Brain microvascular endothelial cell (primary cell): ENCODE data around the gene TJP3.

Source experiments
- DNase-seq: peaks from one replicate; pipeline ENCODE4 v3.0.0-alpha.2; 2020
- H3K27ac ChIP-seq: fragments of 250-450 bp; sonication (Bioruptor Pico); 2 replicates; pipeline ENCODE4 v1.5.1; 2020; ENCODE audit warnings: mild to moderate bottlenecking, moderate library complexity
- H3K27me3 ChIP-seq: fragments of 250-450 bp; sonication (Bioruptor Pico); replicated peaks from 2 replicates; pipeline ENCODE4 v1.5.1; 2020; ENCODE audit warnings: mild to moderate bottlenecking
- H3K36me3 ChIP-seq: fragments of 250-450 bp; sonication (Bioruptor Pico); replicated peaks from 2 replicates; pipeline ENCODE4 v1.5.1; 2020; ENCODE audit warnings: mild to moderate bottlenecking
- H3K4me3 ChIP-seq: 2 replicates; pipeline ENCODE4 v1.5.1; 2011; ENCODE audit warnings: low read depth, mild to moderate bottlenecking, control low read depth, low read length, moderate library complexity
- in situ Hi-C: cut with HindIII; loops from 2 replicates; pipeline ENCODE4 v1.10.0; 2017; ENCODE audit warnings: low sequenced_read_pairs, low pct_ligation_motif_present
- TF ChIP-seq, protein P1 (sequence below): IDR thresholded peaks from 2 replicates; pipeline ENCODE4 v1.5.1; 2011; ENCODE audit warnings: low read depth, mild to moderate bottlenecking, moderate library complexity, low read length, control low read depth, inconsistent platforms; ENCODE audit errors: missing control alignments

TJP3 gene

DNA sequence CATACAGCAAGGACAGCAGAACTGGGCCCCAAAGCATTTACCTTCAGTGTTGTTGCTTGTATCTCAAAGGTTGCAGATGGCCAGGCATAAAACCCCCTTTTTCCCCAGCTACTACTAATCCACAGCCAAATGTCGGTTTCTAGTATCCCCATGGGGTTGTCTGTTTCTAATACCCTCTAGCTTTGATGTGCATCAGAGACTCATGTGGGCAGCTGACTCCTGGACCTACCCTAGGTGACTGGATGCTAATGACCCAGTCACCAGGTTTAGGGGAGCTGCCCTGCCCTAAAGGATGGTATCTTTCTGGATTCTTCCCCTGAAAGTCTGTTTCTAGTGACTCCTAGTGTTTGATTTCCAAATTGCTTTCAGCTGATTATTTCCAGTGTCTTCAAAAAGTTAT is 23.9 kb downstream of the TJP3 start:
- no peak for DNase-seq
- TF ChIP-seq, protein P1, sequence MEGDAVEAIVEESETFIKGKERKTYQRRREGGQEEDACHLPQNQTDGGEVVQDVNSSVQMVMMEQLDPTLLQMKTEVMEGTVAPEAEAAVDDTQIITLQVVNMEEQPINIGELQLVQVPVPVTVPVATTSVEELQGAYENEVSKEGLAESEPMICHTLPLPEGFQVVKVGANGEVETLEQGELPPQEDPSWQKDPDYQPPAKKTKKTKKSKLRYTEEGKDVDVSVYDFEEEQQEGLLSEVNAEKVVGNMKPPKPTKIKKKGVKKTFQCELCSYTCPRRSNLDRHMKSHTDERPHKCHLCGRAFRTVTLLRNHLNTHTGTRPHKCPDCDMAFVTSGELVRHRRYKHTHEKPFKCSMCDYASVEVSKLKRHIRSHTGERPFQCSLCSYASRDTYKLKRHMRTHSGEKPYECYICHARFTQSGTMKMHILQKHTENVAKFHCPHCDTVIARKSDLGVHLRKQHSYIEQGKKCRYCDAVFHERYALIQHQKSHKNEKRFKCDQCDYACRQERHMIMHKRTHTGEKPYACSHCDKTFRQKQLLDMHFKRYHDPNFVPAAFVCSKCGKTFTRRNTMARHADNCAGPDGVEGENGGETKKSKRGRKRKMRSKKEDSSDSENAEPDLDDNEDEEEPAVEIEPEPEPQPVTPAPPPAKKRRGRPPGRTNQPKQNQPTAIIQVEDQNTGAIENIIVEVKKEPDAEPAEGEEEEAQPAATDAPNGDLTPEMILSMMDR: no peak
- no peak overlapping the region for H3K27ac ChIP-seq
- in situ Hi-C loops: no loop called here
- no peaks in the 10 kb centered on the region for H3K27me3 ChIP-seq
- no peak overlapping the region for H3K4me3 ChIP-seq
- no peaks in the 10 kb centered on the region for H3K36me3 ChIP-seq

DNA sequence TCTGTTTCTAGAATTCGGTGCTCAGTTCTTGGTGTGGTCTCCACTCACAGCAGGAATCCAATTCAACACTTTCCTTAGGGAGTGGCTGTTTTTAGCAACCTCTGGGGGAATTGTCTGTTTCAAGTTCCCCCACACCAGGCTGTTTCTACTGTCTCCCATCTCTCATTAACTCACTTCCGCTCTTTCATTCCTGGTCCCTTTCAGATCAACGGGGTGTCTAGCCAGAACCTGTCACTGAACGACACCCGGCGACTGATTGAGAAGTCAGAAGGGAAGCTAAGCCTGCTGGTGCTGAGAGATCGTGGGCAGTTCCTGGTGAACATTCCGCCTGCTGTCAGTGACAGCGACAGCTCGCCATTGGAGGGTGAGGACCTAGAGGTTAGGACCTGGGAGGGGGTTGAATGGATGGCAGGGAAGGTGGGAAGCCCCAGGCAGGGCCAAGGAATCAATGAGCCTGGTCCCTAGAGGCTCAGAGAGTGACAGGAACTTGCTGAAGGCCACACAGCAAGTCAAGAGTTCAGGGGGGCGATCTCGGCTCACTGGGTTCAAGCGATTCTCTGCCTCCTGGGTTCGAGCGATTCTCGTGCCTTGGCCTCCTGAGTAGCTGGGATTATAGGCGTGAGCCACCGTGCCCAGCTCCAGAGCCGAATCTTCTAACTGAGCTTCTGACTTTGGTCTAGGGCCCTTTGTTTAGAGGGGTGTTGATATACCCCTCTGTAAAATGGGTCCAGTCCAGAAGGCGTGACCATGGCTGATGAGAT is 25.5 kb downstream of the TJP3 start:
- H3K27ac ChIP-seq: no peak overlapping the region
- no peak for DNase-seq
- in situ Hi-C loops: no loop called here
- TF ChIP-seq, protein P1: no peak
- H3K4me3 ChIP-seq: no peak overlapping the region
- no peaks in the 10 kb centered on the region for H3K27me3 ChIP-seq
- no peaks in the 10 kb centered on the region for H3K36me3 ChIP-seq

DNA sequence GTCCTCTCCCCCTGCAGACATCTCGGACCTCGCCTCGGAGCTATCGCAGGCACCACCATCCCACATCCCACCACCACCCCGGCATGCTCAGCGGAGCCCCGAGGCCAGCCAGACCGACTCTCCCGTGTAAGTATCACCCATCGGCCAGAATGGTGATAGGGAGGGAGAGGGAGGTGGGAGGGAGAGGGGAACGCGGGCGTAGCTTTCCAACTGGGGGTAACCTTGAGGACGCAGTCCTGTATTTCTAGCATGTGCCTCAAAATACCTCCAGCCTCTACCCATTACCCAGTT is 26.1 kb downstream of the TJP3 start:
- no peaks in the 10 kb centered on the region for H3K27me3 ChIP-seq
- no peaks in the 10 kb centered on the region for H3K36me3 ChIP-seq
- H3K4me3 ChIP-seq: no peak overlapping the region
- no peak for DNase-seq
- TF ChIP-seq, protein P1: no peak
- in situ Hi-C loops: no loop called here
- no peak overlapping the region for H3K27ac ChIP-seq

DNA sequence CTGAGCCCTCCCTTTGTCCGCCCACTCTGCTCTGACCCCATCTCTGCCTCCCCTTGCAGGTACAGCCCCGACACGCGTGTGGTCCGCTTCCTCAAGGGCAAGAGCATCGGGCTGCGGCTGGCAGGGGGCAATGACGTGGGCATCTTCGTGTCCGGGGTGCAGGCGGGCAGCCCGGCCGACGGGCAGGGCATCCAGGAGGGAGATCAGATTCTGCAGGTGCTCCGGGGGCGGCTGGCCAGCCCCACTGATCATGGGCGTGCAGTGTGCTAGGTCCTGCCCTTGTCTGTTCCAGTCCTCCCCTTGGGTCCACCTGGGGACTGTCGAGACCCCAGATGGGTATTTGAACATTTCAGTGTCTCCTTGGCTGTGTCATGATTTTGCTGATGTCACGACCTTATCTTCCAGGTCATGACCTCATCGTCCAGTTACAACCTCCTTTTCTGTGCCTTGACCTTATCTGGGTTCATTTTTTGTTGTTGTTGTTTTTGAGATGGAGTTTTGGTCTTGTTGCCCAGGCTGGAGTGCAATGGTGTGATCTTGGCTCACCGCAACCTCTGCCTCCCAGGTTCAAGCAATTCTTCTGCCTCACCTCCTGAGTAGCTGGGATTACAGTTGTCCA is 28.0 kb downstream of the TJP3 start:
- TF ChIP-seq, protein P1: no peak
- H3K27ac ChIP-seq: no peak overlapping the region
- H3K27me3 ChIP-seq: no peaks in the 10 kb centered on the region
- no peak overlapping the region for H3K4me3 ChIP-seq
- in situ Hi-C loops: no loop called here
- no peaks in the 10 kb centered on the region for H3K36me3 ChIP-seq
- DNase-seq: no peak

DNA sequence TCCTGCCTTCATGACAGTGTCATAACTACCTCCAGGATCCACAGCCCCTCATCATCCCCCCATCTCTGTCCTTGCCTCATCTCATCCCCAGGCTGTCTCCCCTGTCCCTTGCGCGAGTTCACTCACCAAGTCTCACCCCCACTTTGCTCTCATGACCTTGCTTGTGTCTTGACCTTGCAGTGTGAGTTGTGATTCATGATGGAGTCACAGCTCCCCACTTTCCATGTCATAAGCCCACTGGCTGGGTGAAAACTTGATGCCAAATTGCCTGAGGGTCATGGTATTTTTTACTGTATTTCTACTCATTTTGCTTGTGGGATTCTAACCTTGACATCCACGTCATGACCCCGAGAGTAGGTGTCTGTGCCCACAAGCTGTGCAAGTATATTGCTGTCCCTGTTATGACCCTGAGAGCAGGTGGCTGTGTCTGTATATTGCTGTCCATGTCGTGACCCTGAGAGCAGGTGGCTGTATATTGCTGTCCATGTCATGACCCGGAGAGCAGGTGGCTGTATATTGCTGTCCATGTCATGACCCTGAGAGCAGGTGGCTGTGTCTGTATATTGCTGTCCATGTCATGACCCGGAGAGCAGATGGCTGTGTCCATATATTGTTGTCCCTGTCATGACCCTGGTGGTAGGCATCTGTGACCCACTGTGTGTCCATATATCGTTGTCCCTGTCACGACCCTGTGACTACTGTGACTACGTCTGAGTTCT is 29.5 kb downstream of the TJP3 start:
- DNase-seq: no peak
- Histone ChIP-seq H3K4me3 (no peak overlapping the region), H3K27me3 (no peaks in the 10 kb centered on the region), H3K36me3 (no peaks in the 10 kb centered on the region), H3K27ac (no peak overlapping the region)
- in situ Hi-C loops: no loop called here
- TF ChIP-seq, protein P1: no peak
